AG10803 (cell line): Measurements from ENCODE around the gene NUFIP2.
A peak's percentile ranks its signal among the peaks of the same experiment; 100 is the strongest.

Experiments
- DNase-seq: peaks from one replicate; pipeline ENCODE4 v3.0.0; 2010; ENCODE audit warnings: low read depth
- H3K4me3 ChIP-seq: 2 replicates; pipeline ENCODE4 v1.5.1; 2011; ENCODE audit warnings: mild to moderate bottlenecking, low read length, control low read depth
- CTCF ChIP-seq: conservative IDR thresholded peaks from 2 replicates; pipeline ENCODE4 v1.5.1; 2011; ENCODE audit warnings: mild to moderate bottlenecking, low read length, control low read depth, inconsistent platforms

The NUFIP2 gene

GRCh38 chr17:29246628-29247027 is 47.3 kb downstream of the NUFIP2 start, which contains the start of gene CRYBA1:
Gene CRYBA1, plus strand, starts transcription at chr17:29246859. Its CDS starts 5 bp downstream, at chr17:29246864.
- no peak within 1 kb of the TSS for H3K4me3 ChIP-seq
- TF ChIP-seq CTCF = no peak
- DNase-seq = no peak

GRCh38 chr17:29245401-29245800 is 48.5 kb downstream of the NUFIP2 start:
- no peak for DNase-seq
- no peak overlapping the region for H3K4me3 ChIP-seq
- TF ChIP-seq CTCF = no peak

- peak; percentile 44 for DNase-seq
- no peak overlapping the region for H3K4me3 ChIP-seq
- peak; percentile 63 for TF ChIP-seq CTCF
Observed at GRCh38 chr17:29243792-29244191, 50.2 kb downstream of the NUFIP2 start.

- DNase-seq = no peak
- no peak overlapping the region for H3K4me3 ChIP-seq
- TF ChIP-seq CTCF = no peak
Observed at GRCh38 chr17:29242790-29243189, 51.2 kb downstream of the NUFIP2 start.

- H3K4me3 ChIP-seq = no peak overlapping the region
- no peak for DNase-seq
- no peak for TF ChIP-seq CTCF
Observed at GRCh38 chr17:29242051-29242450, 51.9 kb downstream of the NUFIP2 start.

GRCh38 chr17:29240968-29241963 is 52.7 kb downstream of the NUFIP2 start:
- DNase-seq = peak; percentile 97
- no peak; the same call in 1 of the 2 replicates for TF ChIP-seq CTCF
- H3K4me3 ChIP-seq = no peak overlapping the region

GRCh38 chr17:29240477-29240876 is 53.5 kb downstream of the NUFIP2 start:
- no peak for TF ChIP-seq CTCF
- H3K4me3 ChIP-seq = no peak overlapping the region
- DNase-seq = peak; percentile 25
